ENCODE measurements around the gene TXNDC16. TPM values are rescaled to one million over a fixed set of nuclear protein-coding genes. Genes with fewer than 3 reads are reported as not detected.

TXNDC16 gene
- total RNA-seq, 1 experiment from 2014 or later, result 10.9 TPM

GRCh38 chr14:52531481-52531880 lies 20.8 kb downstream of the TXNDC16 start:
- Mint-ChIP-seq H3K36me3 (peaks cover 11% of the 10 kb centered on the region), H3K9me3 (no peaks in the 10 kb centered on the region), H3K4me1 (no peaks in the 10 kb centered on the region), H3K4me3 (no peak overlapping the region), H3K27me3 (ENCODE audit: low read depth) (no peaks in the 10 kb centered on the region), H3K27ac (no peak overlapping the region)
- POLR2A ChIA-PET, result no interaction called here
- no peak for TF ChIP-seq PRRX2 (CRISPR knock-in tag; IDR thresholded peaks at IDR 0.05)
- TF ChIP-seq ZNF425 (CRISPR knock-in tag; conservative IDR thresholded peaks at IDR 0.05), result no peak
- no peak for TF ChIP-seq ZNF281 (CRISPR knock-in tag; IDR thresholded peaks at IDR 0.05)
- TF ChIP-seq ERG (CRISPR knock-in tag; IDR thresholded peaks at IDR 0.05), result no peak
- no peak for TF ChIP-seq ZNF232 (CRISPR knock-in tag; IDR thresholded peaks at IDR 0.05)
- TF ChIP-seq FOXJ3 (CRISPR knock-in tag; IDR thresholded peaks at IDR 0.05; ENCODE audit: borderline replicate concordance), result no peak
- TF ChIP-seq CREB1 (CRISPR knock-in tag; IDR thresholded peaks at IDR 0.05), result no peak
- no peak for TF ChIP-seq CDX4 (CRISPR knock-in tag; IDR thresholded peaks at IDR 0.05; ENCODE audit: borderline replicate concordance)
- TF ChIP-seq ZNF263 (CRISPR knock-in tag; IDR thresholded peaks at IDR 0.05; ENCODE audit: low read depth), result no peak
- TF ChIP-seq NR2C2 (CRISPR knock-in tag; IDR thresholded peaks at IDR 0.05), result no peak
- TF ChIP-seq, protein P1, sequence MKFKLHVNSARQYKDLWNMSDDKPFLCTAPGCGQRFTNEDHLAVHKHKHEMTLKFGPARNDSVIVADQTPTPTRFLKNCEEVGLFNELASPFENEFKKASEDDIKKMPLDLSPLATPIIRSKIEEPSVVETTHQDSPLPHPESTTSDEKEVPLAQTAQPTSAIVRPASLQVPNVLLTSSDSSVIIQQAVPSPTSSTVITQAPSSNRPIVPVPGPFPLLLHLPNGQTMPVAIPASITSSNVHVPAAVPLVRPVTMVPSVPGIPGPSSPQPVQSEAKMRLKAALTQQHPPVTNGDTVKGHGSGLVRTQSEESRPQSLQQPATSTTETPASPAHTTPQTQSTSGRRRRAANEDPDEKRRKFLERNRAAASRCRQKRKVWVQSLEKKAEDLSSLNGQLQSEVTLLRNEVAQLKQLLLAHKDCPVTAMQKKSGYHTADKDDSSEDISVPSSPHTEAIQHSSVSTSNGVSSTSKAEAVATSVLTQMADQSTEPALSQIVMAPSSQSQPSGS (CRISPR knock-in tag; IDR thresholded peaks at IDR 0.05; ENCODE audit: borderline replicate concordance, low read depth), result no peak
- no peak for TF ChIP-seq ZNF138 (CRISPR knock-in tag; conservative IDR thresholded peaks at IDR 0.05)
- DNase-seq (ENCODE audit: low spot score), result no peak
- CTCF ChIA-PET, result no interaction called here
- no peak for ATAC-seq

GRCh38 chr14:52527052-52527451 lies 25.3 kb downstream of the TXNDC16 start:
- Mint-ChIP-seq H3K27ac (no peak overlapping the region), H3K4me3 (no peak overlapping the region), H3K27me3 (ENCODE audit: low read depth) (no peaks in the 10 kb centered on the region), H3K9me3 (no peaks in the 10 kb centered on the region), H3K36me3 (no peaks in the 10 kb centered on the region), H3K4me1 (no peaks in the 10 kb centered on the region)
- POLR2A ChIA-PET, result no interaction called here
- CTCF ChIA-PET, result interaction anchor here (0.6 to 1.2 kb wide), 3 partner anchors 15 to 247 kb away, joined by 3 to 5 read pairs (median 5); partner anchors contain the start of genes GPR137C and TXNDC16
- DNase-seq (ENCODE audit: low spot score) (no peak), ATAC-seq (peak; percentile 68)
- TF ChIP-seq TEAD1 (CRISPR knock-in tag; IDR thresholded peaks at IDR 0.05), result no peak
- no peak for TF ChIP-seq NR2C2 (CRISPR knock-in tag; IDR thresholded peaks at IDR 0.05)
- no peak for TF ChIP-seq HMGXB4 (CRISPR knock-in tag; IDR thresholded peaks at IDR 0.05)
- TF ChIP-seq ATF6 (CRISPR knock-in tag; IDR thresholded peaks at IDR 0.05), result no peak
- no peak for TF ChIP-seq RORB (CRISPR knock-in tag; IDR thresholded peaks at IDR 0.05)
- TF ChIP-seq GRHL2 (CRISPR knock-in tag; IDR thresholded peaks at IDR 0.05; ENCODE audit: insufficient replicate concordance, severe bottlenecking), result no peak
- no peak for TF ChIP-seq E2F1 (CRISPR knock-in tag; IDR thresholded peaks at IDR 0.05)
- TF ChIP-seq NR3C1 (CRISPR knock-in tag; conservative IDR thresholded peaks at IDR 0.05; ENCODE audit: low read depth), result no peak
- TF ChIP-seq, protein P2, sequence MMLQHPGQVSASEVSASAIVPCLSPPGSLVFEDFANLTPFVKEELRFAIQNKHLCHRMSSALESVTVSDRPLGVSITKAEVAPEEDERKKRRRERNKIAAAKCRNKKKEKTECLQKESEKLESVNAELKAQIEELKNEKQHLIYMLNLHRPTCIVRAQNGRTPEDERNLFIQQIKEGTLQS (CRISPR knock-in tag; conservative IDR thresholded peaks at IDR 0.05), result no peak
- no peak for TF ChIP-seq CDX4 (CRISPR knock-in tag; IDR thresholded peaks at IDR 0.05; ENCODE audit: borderline replicate concordance)
